Measurements from ENCODE around the gene ZBTB39. TPM values are rescaled to one million over a fixed set of nuclear protein-coding genes. Genes with fewer than 3 reads are reported as not detected.
A peak's percentile ranks its signal among the peaks of the same experiment; 100 is the strongest.
"Not testable (repeated sequence)": the region's sequence is repeated elsewhere in the genome, so short reads cannot be mapped to it uniquely, and the experiment has no call there.

Gene ZBTB39, protein sequence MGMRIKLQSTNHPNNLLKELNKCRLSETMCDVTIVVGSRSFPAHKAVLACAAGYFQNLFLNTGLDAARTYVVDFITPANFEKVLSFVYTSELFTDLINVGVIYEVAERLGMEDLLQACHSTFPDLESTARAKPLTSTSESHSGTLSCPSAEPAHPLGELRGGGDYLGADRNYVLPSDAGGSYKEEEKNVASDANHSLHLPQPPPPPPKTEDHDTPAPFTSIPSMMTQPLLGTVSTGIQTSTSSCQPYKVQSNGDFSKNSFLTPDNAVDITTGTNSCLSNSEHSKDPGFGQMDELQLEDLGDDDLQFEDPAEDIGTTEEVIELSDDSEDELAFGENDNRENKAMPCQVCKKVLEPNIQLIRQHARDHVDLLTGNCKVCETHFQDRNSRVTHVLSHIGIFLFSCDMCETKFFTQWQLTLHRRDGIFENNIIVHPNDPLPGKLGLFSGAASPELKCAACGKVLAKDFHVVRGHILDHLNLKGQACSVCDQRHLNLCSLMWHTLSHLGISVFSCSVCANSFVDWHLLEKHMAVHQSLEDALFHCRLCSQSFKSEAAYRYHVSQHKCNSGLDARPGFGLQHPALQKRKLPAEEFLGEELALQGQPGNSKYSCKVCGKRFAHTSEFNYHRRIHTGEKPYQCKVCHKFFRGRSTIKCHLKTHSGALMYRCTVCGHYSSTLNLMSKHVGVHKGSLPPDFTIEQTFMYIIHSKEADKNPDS
- total RNA-seq, result 6.1 TPM

DNA sequence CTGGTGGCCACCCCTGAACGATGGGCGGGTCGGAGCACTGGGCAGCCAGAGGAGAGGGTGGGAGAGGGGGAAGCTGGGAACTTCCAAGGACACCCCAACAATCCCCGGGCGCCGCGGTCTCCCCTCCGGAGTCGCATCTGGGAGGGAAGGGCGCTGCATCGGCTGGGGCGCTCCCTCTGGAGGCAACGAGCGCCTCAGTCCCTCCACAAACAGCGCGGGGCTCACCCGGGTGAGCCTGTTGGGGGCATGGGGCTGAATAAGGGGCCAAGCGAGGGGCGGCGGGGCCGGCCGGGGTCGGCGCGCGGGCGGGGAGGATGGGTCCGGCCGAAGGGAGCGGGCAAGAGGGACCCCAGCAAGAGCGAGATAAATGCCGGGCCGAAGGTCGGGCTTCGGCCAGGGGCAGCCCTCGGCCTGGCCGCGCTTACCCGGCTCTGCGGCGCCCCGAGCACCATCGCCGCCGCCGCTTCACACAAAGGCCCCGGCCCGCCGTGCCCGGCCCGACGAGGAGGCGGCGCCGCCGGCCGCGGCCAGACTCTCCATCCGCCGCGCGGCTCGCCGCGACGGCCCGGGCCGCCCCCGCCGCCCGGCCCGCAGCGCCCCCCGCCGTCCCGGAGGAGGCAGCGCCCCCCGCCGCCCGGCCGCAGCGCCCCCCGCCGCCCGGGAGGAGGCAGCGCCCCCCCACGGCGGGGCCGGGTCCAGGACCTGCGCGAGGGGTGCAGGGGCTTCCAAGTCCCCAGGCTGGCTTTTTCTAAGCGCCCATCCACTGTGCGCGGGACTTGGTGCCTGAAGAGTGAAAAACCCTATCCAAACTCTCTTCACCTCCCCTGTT, at the start of gene ZBTB39:
Gene ZBTB39 (minus strand): TSS at position 567 of the 829 bp plus-strand sequence. CDS start 1,629 bp downstream, outside the sequence.
- H3K4me3 ChIP-seq, result peak within 1 kb of the TSS; percentile 82 to 96

DNA sequence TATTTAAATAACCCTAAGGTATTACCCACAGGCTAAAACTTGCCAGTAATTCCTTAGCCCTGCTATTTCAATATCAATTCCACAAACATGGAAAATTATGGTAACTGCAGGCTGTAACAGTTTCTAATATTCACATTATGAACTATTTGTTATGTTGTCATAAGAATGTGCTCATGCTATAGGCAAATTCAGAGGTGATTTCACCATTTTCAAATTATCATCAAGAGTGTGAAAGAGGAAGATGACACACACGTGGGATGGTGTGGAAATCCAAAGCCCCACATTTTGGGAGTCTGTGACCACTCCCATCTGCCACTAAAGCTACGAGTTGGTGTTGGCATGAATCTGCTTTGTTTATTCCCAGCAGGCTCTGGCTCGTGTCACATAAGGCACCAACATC, 49.5 kb upstream of the ZBTB39 start:
- Histone ChIP-seq H3K27ac (peak overlapping the region; percentile 26), H3K9me3 (no peaks in the 10 kb centered on the region), H3K4me3 (no peak overlapping the region), H3K36me3 (peaks cover 0 to 22% of the 10 kb centered on the region in 2 donors), H3K4me1 (no peaks in the 10 kb centered on the region), H3K27me3 (no peaks in the 10 kb centered on the region)
- TF ChIP-seq, protein P1, sequence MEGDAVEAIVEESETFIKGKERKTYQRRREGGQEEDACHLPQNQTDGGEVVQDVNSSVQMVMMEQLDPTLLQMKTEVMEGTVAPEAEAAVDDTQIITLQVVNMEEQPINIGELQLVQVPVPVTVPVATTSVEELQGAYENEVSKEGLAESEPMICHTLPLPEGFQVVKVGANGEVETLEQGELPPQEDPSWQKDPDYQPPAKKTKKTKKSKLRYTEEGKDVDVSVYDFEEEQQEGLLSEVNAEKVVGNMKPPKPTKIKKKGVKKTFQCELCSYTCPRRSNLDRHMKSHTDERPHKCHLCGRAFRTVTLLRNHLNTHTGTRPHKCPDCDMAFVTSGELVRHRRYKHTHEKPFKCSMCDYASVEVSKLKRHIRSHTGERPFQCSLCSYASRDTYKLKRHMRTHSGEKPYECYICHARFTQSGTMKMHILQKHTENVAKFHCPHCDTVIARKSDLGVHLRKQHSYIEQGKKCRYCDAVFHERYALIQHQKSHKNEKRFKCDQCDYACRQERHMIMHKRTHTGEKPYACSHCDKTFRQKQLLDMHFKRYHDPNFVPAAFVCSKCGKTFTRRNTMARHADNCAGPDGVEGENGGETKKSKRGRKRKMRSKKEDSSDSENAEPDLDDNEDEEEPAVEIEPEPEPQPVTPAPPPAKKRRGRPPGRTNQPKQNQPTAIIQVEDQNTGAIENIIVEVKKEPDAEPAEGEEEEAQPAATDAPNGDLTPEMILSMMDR (IDR thresholded peaks at IDR 0.05), result no peak
- no peak for TF ChIP-seq POLR2AphosphoS5 (IDR thresholded peaks at IDR 0.05; ENCODE audit: insufficient read depth in 1 of 2, low read depth in 1 of 2)
- no peak for TF ChIP-seq POLR2A (IDR thresholded peaks at IDR 0.05)
- no peak for DNase-seq (ENCODE audit: extremely low spot score in 2 of 2)
- intact Hi-C loops (cut with DNase I), result no loop called here

More for the DNA sequence above, at the start of gene ZBTB39:
- peaks cover 40% of the 10 kb centered on the region for H3K4me1 ChIP-seq
- H3K9me3 ChIP-seq, result no peaks in the 10 kb centered on the region
- H3K27ac ChIP-seq, result peak within 1 kb of the TSS; percentile 91
- DNase-seq (ENCODE audit: extremely low spot score in 2 of 2), result no peak
- intact Hi-C loops (cut with DNase I), result no loop called here
- TF ChIP-seq POLR2A (IDR thresholded peaks at IDR 0.05), result no peak
- TF ChIP-seq, protein P1 (IDR thresholded peaks at IDR 0.05), result peak in 1 of 3 experiments; percentile 68
- H3K27me3 ChIP-seq, result no peaks in the 10 kb centered on the region
- peaks cover 0 to 26% of the 10 kb centered on the region in 2 donors for H3K36me3 ChIP-seq

DNA sequence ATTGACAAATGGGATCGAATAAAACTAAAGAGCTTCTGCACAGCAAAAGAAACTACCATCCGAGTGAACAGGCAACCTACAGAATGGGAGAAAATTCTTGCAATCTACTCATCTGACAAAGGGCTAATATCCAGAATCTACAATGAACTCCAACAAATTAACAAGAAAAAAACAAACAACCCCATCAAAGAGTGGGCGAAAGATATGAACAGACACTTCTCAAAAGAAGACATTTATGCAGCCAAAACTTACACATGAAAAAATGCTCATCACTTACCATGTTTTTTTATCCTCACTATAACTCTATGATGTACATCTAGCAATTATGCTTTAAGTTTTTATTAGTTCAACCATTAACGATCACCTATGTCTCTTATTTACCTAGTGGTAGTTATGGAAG, 47.6 kb upstream of the ZBTB39 start:
- H3K36me3 ChIP-seq; intact Hi-C loops (cut with DNase I); H3K27ac ChIP-seq; DNase-seq (ENCODE audit: extremely low spot score in 2 of 2); H3K27me3 ChIP-seq; H3K4me1 ChIP-seq; H3K9me3 ChIP-seq; H3K4me3 ChIP-seq: not testable (repeated sequence)

DNA sequence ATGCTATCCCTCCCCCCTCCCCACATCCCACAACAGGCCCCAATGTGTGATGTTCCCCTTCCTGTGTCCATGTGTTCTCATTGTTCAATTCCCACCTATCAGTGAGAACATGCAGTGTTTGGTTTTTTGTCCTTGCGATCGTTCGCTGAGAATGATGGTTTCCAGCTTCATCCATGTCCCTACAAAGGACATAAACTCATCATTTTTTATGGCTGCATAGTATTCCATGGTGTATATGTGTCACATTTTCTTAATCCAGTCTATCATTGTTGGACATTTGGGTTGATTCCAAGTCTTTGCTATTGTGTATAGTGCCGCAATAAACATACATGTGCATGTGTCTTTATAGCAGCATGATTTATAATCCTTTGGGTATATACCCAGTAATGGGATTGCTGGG, 46.8 kb upstream of the ZBTB39 start:
- H3K4me1 ChIP-seq; H3K36me3 ChIP-seq; intact Hi-C loops (cut with DNase I); H3K4me3 ChIP-seq; H3K27me3 ChIP-seq; DNase-seq (ENCODE audit: extremely low spot score in 2 of 2); H3K9me3 ChIP-seq; H3K27ac ChIP-seq: not testable (repeated sequence)

DNA sequence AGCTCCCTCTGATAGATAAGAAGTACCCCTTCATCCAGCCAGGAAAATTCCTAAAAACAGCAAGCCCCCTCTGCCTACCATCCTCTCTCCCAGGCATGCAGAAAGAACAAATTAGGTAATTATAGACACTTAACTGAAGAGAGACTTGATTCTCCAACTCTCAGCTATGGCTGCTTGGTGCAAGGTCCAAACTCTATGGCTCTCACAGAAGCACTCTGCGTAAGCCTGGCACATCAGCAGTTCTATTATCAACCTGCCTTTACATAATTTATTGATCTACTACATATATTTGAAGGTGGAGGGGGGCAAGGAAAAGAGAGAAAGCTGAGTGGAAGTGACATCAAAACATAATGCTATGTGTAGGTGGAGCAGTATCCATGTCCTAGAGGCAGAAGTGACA, 44.7 kb upstream of the ZBTB39 start:
- H3K27ac ChIP-seq, result no peak overlapping the region
- H3K4me3 ChIP-seq, result no peak overlapping the region
- H3K9me3 ChIP-seq, result no peaks in the 10 kb centered on the region
- intact Hi-C loops (cut with DNase I), result no loop called here
- H3K27me3 ChIP-seq, result no peaks in the 10 kb centered on the region
- TF ChIP-seq POLR2A (IDR thresholded peaks at IDR 0.05), result no peak
- no peak for TF ChIP-seq POLR2AphosphoS5 (IDR thresholded peaks at IDR 0.05; ENCODE audit: insufficient read depth in 1 of 2, low read depth in 1 of 2)
- TF ChIP-seq, protein P1 (IDR thresholded peaks at IDR 0.05), result no peak
- no peak for DNase-seq (ENCODE audit: extremely low spot score in 2 of 2)
- H3K4me1 ChIP-seq, result no peaks in the 10 kb centered on the region
- no peaks in the 10 kb centered on the region for H3K36me3 ChIP-seq
